GM10266 (cell line): Measurements from ENCODE around the gene ZNF556.

Source experiments
- DNase-seq: peaks from one replicate; pipeline ENCODE4 v3.0.0; 2012; ENCODE audit errors: extremely low spot score
- TF ChIP-seq, protein P1 (sequence below): IDR thresholded peaks from 2 replicates; pipeline ENCODE4 v1.5.1; 2012; ENCODE audit warnings: mild to moderate bottlenecking, low read depth; ENCODE audit not compliant: control insufficient read depth, insufficient read depth; ENCODE audit errors: missing control alignments

The ZNF556 gene

GRCh38 chr19:2846180-2846894 is 20.8 kb upstream of the ZNF556 start:
- no peak for DNase-seq
- TF ChIP-seq, protein P1, sequence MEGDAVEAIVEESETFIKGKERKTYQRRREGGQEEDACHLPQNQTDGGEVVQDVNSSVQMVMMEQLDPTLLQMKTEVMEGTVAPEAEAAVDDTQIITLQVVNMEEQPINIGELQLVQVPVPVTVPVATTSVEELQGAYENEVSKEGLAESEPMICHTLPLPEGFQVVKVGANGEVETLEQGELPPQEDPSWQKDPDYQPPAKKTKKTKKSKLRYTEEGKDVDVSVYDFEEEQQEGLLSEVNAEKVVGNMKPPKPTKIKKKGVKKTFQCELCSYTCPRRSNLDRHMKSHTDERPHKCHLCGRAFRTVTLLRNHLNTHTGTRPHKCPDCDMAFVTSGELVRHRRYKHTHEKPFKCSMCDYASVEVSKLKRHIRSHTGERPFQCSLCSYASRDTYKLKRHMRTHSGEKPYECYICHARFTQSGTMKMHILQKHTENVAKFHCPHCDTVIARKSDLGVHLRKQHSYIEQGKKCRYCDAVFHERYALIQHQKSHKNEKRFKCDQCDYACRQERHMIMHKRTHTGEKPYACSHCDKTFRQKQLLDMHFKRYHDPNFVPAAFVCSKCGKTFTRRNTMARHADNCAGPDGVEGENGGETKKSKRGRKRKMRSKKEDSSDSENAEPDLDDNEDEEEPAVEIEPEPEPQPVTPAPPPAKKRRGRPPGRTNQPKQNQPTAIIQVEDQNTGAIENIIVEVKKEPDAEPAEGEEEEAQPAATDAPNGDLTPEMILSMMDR, result no peak

GRCh38 chr19:2847507-2847906 is 19.6 kb upstream of the ZNF556 start:
- no peak for DNase-seq

DNA sequence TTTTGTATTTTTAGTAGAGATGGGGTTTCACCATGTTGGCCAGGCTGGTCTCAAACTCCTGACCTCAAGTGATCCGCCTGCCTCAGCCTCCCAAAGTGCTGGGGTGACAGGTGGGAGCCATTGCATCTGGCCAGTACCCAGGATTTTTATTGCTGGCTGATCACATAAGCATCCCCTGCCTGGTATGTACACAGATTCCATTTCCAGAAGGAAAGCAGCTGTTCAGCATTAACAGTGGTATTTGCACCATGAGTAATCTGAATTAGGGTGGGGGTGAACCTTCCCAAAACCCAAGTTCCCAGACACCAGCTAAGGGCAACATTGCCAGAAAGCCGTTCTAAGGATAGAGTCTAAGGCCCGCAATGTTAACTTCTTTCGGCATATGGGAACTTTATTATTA is 18.5 kb upstream of the ZNF556 start:
- no peak for DNase-seq
- TF ChIP-seq, protein P1, result no peak

More at GRCh38 chr19:2847507-2847906, 19.6 kb upstream of the ZNF556 start:
- TF ChIP-seq, protein P1, result no peak

DNA sequence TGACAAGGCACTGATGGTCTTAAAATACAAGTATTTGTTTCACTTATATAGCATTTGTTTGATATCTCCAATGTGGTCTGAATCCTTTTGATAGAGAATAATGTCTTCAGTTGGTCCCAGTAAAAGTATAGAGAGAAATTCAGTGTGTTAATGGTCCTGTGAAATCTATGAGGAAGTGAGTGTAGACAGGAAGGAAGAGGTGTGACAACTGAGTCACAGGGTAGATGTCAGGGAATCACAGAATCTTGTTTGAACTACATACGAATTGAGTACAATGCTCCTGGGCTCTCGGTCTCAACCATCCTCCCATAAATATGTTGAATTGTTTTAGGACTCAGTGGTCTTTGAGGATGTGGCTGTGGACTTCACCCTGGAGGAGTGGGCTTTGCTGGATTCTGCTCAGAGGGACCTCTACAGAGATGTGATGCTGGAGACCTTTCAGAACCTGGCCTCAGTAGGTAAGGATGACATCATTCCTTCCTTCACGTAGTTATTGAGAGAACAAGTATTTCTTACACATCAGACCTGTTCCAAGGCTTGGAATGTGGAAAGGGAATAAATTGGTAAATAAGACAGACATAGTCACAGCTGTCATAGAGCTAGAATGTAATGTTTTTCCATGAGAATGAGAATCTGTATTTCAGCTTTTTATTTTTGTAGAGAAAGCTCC is 16.7 kb upstream of the ZNF556 start:
- no peak for DNase-seq
- TF ChIP-seq, protein P1, result no peak

- TF ChIP-seq, protein P1, result no peak
- DNase-seq, result no peak
Measured at GRCh38 chr19:2852598-2852997, 14.5 kb upstream of the ZNF556 start.

DNA sequence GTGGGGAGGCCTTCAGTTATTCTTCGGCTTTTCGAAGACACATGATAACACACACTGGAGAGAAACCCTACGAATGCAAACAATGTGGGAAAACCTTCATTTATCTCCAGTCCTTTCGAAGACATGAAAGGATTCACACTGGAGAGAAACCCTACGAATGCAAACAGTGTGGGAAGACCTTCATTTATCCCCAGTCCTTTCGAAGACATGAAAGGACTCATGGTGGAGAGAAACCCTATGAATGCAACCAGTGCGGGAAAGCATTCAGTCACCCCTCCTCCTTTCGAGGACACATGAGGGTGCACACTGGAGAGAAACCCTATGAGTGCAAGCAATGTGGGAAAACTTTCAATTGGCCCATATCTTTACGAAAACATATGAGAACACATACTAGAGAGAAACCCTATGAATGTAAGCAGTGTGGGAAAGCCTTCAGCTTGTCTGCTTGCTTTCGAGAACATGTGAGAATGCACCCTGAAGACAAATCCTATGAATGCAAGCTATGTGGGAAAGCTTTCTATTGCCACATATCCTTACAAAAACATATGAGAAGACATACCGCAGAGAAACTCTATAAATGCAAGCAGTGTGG is 14.0 kb upstream of the ZNF556 start:
- TF ChIP-seq, protein P1, result no peak
- no peak for DNase-seq

- DNase-seq, result no peak
- TF ChIP-seq, protein P1, result no peak
Measured at GRCh38 chr19:2854849-2855248, 12.3 kb upstream of the ZNF556 start.
